ENCODE results near the gene C20orf144. TPM values are rescaled to one million over a fixed set of nuclear protein-coding genes. Genes with fewer than 3 reads are reported as not detected.
"Not testable (repeated sequence)": the region's sequence is repeated elsewhere in the genome, so short reads cannot be mapped to it uniquely, and the experiment has no call there.

Gene C20orf144
- total RNA-seq, 4 donors from 2014 or later: not detected

- DNase-seq (ENCODE audit: low spot score in 2 of 2): no peak
- 96 to 98% methylated on average over 4 of the region's 4 CpGs for WGBS, 2 donors
- no peak overlapping the region for H3K4me3 ChIP-seq
- peaks cover 0 to 93% (median 16%) of the 10 kb centered on the region in 3 donors for H3K36me3 ChIP-seq
- TF ChIP-seq CTCF (IDR thresholded peaks at IDR 0.05) (no peak), EP300 (IDR thresholded peaks at IDR 0.05) (no peak), POLR2A (IDR thresholded peaks at IDR 0.05) (no peak)
- H3K4me1 ChIP-seq: no peaks in the 10 kb centered on the region
- no peaks in the 10 kb centered on the region for H3K9me3 ChIP-seq
- H3K27me3 ChIP-seq: no peaks in the 10 kb centered on the region
- no peak overlapping the region for H3K27ac ChIP-seq
These were observed 34.4 kb upstream of the C20orf144 start for GRCh38 chr20:33627577-33628216.

GRCh38 chr20:33629533-33629932 lies 32.6 kb upstream of the C20orf144 start:
- WGBS, 2 donors: 93% methylated on average over 10 of the region's 10 CpGs
- TF ChIP-seq CTCF (IDR thresholded peaks at IDR 0.05): no peak
- TF ChIP-seq EP300 (IDR thresholded peaks at IDR 0.05): no peak
- TF ChIP-seq POLR2A (IDR thresholded peaks at IDR 0.05): no peak
- peaks cover 0 to 84% (median 13%) of the 10 kb centered on the region in 3 donors for H3K36me3 ChIP-seq

GRCh38 chr20:33629979-33630378 lies 32.1 kb upstream of the C20orf144 start:
- Histone ChIP-seq H3K36me3 (peaks cover 0 to 80% (median 9%) of the 10 kb centered on the region in 3 donors), H3K4me3 (no peak overlapping the region), H3K4me1 (no peaks in the 10 kb centered on the region), H3K9me3 (no peaks in the 10 kb centered on the region), H3K27ac (no peak overlapping the region), H3K27me3 (no peaks in the 10 kb centered on the region)
- TF ChIP-seq CTCF (IDR thresholded peaks at IDR 0.05) (no peak), EP300 (IDR thresholded peaks at IDR 0.05) (no peak), POLR2A (IDR thresholded peaks at IDR 0.05) (no peak)
- DNase-seq (ENCODE audit: low spot score in 2 of 2): no peak
- 86 to 92% methylated on average over 5 of the region's 5 CpGs for WGBS, 2 donors

More at GRCh38 chr20:33629533-33629932, 32.6 kb upstream of the C20orf144 start:
- Histone ChIP-seq H3K27me3 (no peaks in the 10 kb centered on the region), H3K4me3 (no peak overlapping the region), H3K27ac (no peak overlapping the region), H3K9me3 (no peaks in the 10 kb centered on the region), H3K4me1 (no peaks in the 10 kb centered on the region)
- DNase-seq (ENCODE audit: low spot score in 2 of 2): no peak

GRCh38 chr20:33630507-33630906 lies 31.6 kb upstream of the C20orf144 start:
- no peak for TF ChIP-seq POLR2A (IDR thresholded peaks at IDR 0.05)
- no peak for TF ChIP-seq EP300 (IDR thresholded peaks at IDR 0.05)
- TF ChIP-seq CTCF (IDR thresholded peaks at IDR 0.05): no peak
- no peak overlapping the region for H3K27ac ChIP-seq
- H3K4me3 ChIP-seq: no peak overlapping the region
- peaks cover 0 to 80% (median 6%) of the 10 kb centered on the region in 3 donors for H3K36me3 ChIP-seq
- 92 to 95% methylated on average over 4 of the region's 4 CpGs for WGBS, 2 donors
- no peaks in the 10 kb centered on the region for H3K9me3 ChIP-seq
- no peak for DNase-seq (ENCODE audit: low spot score in 2 of 2)
- H3K27me3 ChIP-seq: no peaks in the 10 kb centered on the region
- no peaks in the 10 kb centered on the region for H3K4me1 ChIP-seq

GRCh38 chr20:33631910-33632309 lies 30.2 kb upstream of the C20orf144 start:
- peaks cover 0 to 80% (median 6%) of the 10 kb centered on the region in 3 donors for H3K36me3 ChIP-seq
- 88 to 92% methylated on average over 4 of the region's 4 CpGs for WGBS, 2 donors
- not testable (repeated sequence) for H3K27ac ChIP-seq; H3K4me1 ChIP-seq; H3K27me3 ChIP-seq; H3K9me3 ChIP-seq; H3K4me3 ChIP-seq; DNase-seq (ENCODE audit: low spot score in 2 of 2)
